ENCODE results near the gene C1orf141. TPM values are rescaled to one million over a fixed set of nuclear protein-coding genes. Genes with fewer than 3 reads are reported as not detected.
"Not testable (repeated sequence)": the region's sequence is repeated elsewhere in the genome, so short reads cannot be mapped to it uniquely, and the experiment has no call there.

C1orf141 gene
- total RNA-seq, 1 experiment from 2014 or later: not detected

- TF ChIP-seq KAT7 (CRISPR knock-in tag; IDR thresholded peaks at IDR 0.05; ENCODE audit: borderline replicate concordance) (no peak), USF1 (CRISPR knock-in tag; IDR thresholded peaks at IDR 0.05) (no peak), ZNF671 (CRISPR knock-in tag; IDR thresholded peaks at IDR 0.05) (no peak)
These were observed 9.9 kb upstream of the C1orf141 start (continued) for GRCh38 chr1:67144696-67145095.

GRCh38 chr1:67143966-67144365 is 9.2 kb upstream of the C1orf141 start:
- H3K27ac Mint-ChIP-seq: no peak overlapping the region
- H3K4me3 Mint-ChIP-seq: no peak overlapping the region
- TF ChIP-seq CDX4 (CRISPR knock-in tag; IDR thresholded peaks at IDR 0.05; ENCODE audit: borderline replicate concordance): no peak
- TF ChIP-seq EMX1 (CRISPR knock-in tag; IDR thresholded peaks at IDR 0.05): no peak
- no peak for TF ChIP-seq ZNF396 (CRISPR knock-in tag; IDR thresholded peaks at IDR 0.05; ENCODE audit: borderline replicate concordance)
- no peak for TF ChIP-seq ATF1 (CRISPR knock-in tag; IDR thresholded peaks at IDR 0.05)
- no peak for TF ChIP-seq RORB (CRISPR knock-in tag; IDR thresholded peaks at IDR 0.05)
- TF ChIP-seq ZSCAN18 (CRISPR knock-in tag; IDR thresholded peaks at IDR 0.05): no peak
- no peak for TF ChIP-seq PREB (CRISPR knock-in tag; IDR thresholded peaks at IDR 0.05; ENCODE audit: borderline replicate concordance)
- no peak for TF ChIP-seq USF1 (CRISPR knock-in tag; IDR thresholded peaks at IDR 0.05)
- H3K27me3 Mint-ChIP-seq (ENCODE audit: low read depth): no peaks in the 10 kb centered on the region
- no peaks in the 10 kb centered on the region for H3K9me3 Mint-ChIP-seq
- no peak for ATAC-seq
- H3K4me1 Mint-ChIP-seq: peaks cover 4% of the 10 kb centered on the region
- CTCF ChIA-PET: interaction anchor here (1.0 kb wide), 1 partner anchor 70 kb away, joined by 3 read pairs; no protein-coding TSS in a partner anchor
- POLR2A ChIA-PET: no interaction called here
- H3K36me3 Mint-ChIP-seq: no peaks in the 10 kb centered on the region
- no peak for DNase-seq (ENCODE audit: low spot score)

GRCh38 chr1:67142931-67143330 is 8.2 kb upstream of the C1orf141 start:
- H3K27me3 Mint-ChIP-seq (ENCODE audit: low read depth): peaks cover 3% of the 10 kb centered on the region; the same call in 1 of the 2 replicates
- no peak for TF ChIP-seq OVOL2 (CRISPR knock-in tag; IDR thresholded peaks at IDR 0.05; ENCODE audit: borderline replicate concordance)
- TF ChIP-seq ATF3 (CRISPR knock-in tag; conservative IDR thresholded peaks at IDR 0.05): no peak
- no peak for TF ChIP-seq ZNF281 (CRISPR knock-in tag; IDR thresholded peaks at IDR 0.05)
- TF ChIP-seq JUN (CRISPR knock-in tag; IDR thresholded peaks at IDR 0.05): no peak
- TF ChIP-seq CTCF (IDR thresholded peaks at IDR 0.05): no peak
- TF ChIP-seq TEAD1 (CRISPR knock-in tag; IDR thresholded peaks at IDR 0.05): no peak
- TF ChIP-seq SOX15 (CRISPR knock-in tag; IDR thresholded peaks at IDR 0.05): no peak
- no peak for TF ChIP-seq HMGXB4 (CRISPR knock-in tag; IDR thresholded peaks at IDR 0.05)
- H3K4me3 Mint-ChIP-seq: no peak overlapping the region
- no peaks in the 10 kb centered on the region for H3K9me3 Mint-ChIP-seq
- H3K36me3 Mint-ChIP-seq: no peaks in the 10 kb centered on the region
- CTCF ChIA-PET: interaction anchor here (2.0 kb wide), 1 partner anchor 70 kb away, joined by 4 read pairs; no protein-coding TSS in a partner anchor
- no peak for ATAC-seq
- POLR2A ChIA-PET: no interaction called here
- H3K4me1 Mint-ChIP-seq: no peaks in the 10 kb centered on the region
- no peak overlapping the region for H3K27ac Mint-ChIP-seq
- no peak for DNase-seq (ENCODE audit: low spot score)

- not testable (repeated sequence) for H3K27me3 Mint-ChIP-seq (ENCODE audit: low read depth)
These were observed 7.1 kb upstream of the C1orf141 start for GRCh38 chr1:67141832-67142231.

More at GRCh38 chr1:67141832-67142231, 7.1 kb upstream of the C1orf141 start:
- DNase-seq (ENCODE audit: low spot score); H3K4me1 Mint-ChIP-seq; H3K36me3 Mint-ChIP-seq; H3K4me3 Mint-ChIP-seq; ATAC-seq; POLR2A ChIA-PET; H3K9me3 Mint-ChIP-seq: not testable (repeated sequence)
- H3K27ac Mint-ChIP-seq: 0 out of 2 replicates have a peak overlapping the region, but pooled peaks have one; percentile 28
- CTCF ChIA-PET: interaction anchor here (0.8 to 2.0 kb wide), 3 partner anchors 16 to 146 kb away, joined by 4 to 5 read pairs (median 4); no protein-coding TSS in a partner anchor
